Left hindlimb (tissue), 1 donor: ENCODE measurements around the gene FCHSD2.
A peak's percentile ranks its signal among the peaks of the same experiment; 100 is the strongest.
"Not testable (repeated sequence)": the region's sequence is repeated elsewhere in the genome, so short reads cannot be mapped to it uniquely, and the experiment has no call there.

Experiments used
- DNase-seq: peaks from one replicate; pipeline ENCODE4 v3.0.0-alpha.2; 2018

The FCHSD2 gene

DNA sequence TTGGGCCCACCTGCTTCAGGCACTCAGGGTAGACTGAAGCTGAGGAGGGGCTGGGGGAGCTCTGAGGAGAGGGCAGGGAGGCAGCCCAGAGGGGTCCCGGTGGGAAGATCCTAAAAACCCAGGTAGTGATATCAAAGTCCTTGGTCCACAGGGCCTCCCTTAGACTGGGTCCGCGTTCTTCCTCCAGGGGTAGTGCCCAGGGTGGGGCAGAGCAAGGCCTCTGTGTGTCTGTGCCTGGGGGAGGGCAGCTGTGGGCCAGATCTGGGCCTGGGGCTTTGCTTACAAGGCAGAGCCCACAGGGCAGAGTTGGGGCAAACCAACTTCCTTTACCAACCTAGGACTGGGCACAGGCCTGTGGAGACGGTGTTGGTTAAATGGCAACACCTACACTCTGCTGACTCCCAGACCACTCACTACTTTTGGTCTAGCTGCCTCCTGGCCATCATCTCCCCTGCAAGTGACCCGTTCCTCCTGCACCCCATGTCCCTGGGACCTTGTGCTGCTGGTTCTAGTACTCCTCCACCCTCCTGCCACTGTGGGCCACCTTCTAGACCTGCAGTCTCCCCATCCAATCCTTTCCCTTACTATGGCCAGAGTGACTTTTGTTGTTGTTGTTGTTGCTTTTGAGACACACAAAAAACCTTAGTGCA is 312.1 kb downstream of the FCHSD2 start:
- DNase-seq: no peak

DNA sequence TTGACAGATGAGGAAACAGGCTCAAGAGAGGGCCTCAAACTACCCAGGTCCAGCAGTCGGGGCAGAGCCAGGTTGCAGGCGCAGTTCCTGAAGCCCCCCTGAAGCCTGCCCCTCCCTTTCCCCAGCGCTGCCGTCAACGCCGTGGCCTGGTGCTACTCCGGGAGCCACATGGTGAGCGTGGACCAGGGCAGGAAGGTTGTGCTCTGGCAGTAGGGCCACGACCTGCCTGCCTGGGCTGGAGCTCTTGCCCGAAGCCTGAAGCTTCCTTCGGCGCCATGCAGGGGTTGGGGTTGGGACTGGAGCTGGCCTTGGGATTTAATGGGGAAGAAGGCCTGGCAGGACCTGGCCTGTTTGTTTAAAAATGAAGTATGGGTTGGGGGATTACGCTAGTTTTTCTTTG is 312.9 kb downstream of the FCHSD2 start:
- DNase-seq: no peak

GRCh38 chr11:72828692-72829101 is 313.4 kb downstream of the FCHSD2 start:
- no peak for DNase-seq

DNA sequence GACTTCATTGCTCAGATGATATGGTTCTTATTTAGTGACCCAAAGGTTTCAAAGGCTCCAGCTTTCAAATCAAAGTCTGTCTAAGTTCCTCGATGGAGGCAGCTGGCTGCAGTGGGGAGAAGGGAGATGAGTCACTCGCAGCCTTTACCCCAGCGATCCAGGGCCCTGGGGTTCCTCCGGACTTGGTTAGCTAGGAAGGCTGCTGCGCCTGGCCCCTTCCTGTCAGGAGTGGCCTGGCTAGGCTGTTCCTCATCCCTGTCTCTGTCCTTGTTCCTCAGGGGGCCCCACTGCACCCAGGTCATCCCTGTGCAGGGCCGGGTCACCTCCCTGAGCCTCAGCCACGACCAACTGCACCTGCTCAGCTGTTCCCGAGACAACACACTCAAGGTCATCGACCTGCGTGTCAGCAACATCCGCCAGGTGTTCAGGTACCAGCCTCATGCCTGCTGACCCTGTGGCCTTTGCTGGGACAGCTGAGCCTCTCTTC is 314.0 kb downstream of the FCHSD2 start:
- no peak for DNase-seq

DNA sequence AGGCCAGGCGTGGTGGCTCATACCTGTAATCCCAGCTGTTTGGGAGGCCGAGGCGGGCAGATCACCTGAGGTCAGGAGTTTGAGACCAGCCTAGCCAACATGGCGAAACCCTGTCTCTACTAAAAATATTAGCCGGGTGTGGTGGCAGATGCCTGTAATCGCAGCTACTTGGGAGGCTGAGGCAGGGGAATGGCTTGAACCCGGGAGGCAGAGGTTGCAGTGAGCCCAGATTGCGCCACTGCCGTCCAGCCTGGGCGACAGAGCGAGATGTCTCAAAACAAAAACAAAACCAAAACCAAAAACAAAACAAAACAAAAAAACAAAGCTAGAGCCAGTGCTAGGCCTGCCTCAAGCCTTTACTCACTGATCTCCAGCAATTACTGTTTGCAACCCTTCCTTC is 314.5 kb downstream of the FCHSD2 start:
- not testable (repeated sequence) for DNase-seq

DNA sequence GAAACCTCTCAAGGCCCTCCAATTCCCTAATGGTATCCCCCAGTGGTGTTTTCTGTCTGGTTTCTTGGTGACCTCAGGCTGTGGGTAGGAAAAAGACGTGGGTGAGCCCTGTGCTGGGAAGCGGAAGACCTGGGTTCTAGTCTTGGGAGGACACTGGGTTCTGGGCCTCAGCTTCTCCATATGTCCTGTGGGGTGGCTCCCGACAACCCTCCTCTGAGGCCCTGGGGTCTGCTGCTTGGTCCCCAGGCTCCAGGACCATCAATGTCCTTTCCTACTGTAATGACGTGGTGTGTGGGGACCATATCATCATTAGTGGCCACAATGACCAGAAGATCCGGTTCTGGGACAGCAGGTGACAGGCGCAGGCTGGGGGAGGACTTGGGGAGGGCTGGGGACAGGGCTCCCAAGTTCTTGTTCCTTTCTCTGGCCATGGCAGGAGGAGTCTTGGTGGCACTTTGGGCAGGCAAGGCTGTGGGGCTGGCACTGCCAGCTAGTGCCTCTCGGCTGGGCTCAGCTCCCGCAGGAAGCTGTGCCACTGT is 315.1 kb downstream of the FCHSD2 start:
- DNase-seq: no peak

- no peak for DNase-seq
These were observed 315.8 kb downstream of the FCHSD2 start for GRCh38 chr11:72826191-72826941.

DNA sequence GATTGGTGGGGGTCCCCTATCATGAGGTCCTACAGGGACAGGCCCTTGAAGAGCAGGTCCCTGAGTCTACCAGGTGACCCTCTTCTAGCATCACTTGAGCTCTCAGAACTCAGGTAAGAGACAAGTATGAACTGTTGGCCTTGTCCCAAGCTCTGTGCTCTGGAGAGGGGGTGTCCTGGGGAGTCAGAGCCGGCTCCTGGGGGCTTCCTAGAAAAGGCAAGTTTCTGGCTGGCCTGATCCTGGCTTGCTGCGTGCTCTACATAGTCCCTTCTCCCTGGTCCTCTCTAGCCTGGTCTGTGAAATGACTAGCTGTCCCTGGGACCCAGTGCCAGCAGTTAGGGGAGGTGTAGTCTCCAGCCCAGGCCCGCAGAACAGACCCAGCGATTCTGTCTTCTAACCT is 316.5 kb downstream of the FCHSD2 start:
- no peak for DNase-seq

DNA sequence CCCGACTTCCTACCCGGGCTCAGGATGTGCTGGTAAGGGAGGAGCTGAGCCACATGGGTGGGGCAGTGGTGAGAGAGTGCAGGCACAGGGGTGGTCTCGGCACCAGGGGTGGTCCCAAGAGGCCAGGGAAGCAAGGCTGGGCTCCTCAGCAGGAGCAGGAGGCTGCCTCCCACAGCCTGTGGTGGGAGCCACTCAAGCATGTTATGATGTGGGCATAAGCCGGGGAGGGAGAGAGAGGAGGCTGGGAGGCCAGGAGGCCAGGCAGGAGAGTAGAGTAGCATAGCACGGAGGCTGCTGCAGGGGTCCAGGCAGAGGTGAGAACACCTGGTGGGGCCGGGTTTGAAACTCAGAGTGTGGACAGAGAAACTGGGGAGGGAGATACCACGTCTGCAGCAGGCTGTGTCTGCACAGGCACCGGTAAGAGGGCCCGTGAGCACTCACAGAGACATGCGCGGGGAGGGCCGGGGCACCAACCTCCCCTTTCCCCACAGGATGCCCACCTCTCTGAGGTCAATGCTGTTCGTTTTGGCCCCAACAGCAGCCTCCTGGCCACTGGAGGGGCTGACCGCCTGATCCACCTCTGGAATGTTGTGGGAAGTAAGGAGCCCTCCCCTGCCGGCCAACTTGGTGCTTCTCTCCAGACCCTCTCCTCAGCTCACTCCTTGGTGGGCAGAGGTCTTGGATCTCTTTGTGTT is 317.2 kb downstream of the FCHSD2 start:
- DNase-seq: no peak

GRCh38 chr11:72824020-72824419 is 318.1 kb downstream of the FCHSD2 start:
- DNase-seq: no peak

GRCh38 chr11:72823105-72823804 is 318.9 kb downstream of the FCHSD2 start:
- DNase-seq: no peak

DNA sequence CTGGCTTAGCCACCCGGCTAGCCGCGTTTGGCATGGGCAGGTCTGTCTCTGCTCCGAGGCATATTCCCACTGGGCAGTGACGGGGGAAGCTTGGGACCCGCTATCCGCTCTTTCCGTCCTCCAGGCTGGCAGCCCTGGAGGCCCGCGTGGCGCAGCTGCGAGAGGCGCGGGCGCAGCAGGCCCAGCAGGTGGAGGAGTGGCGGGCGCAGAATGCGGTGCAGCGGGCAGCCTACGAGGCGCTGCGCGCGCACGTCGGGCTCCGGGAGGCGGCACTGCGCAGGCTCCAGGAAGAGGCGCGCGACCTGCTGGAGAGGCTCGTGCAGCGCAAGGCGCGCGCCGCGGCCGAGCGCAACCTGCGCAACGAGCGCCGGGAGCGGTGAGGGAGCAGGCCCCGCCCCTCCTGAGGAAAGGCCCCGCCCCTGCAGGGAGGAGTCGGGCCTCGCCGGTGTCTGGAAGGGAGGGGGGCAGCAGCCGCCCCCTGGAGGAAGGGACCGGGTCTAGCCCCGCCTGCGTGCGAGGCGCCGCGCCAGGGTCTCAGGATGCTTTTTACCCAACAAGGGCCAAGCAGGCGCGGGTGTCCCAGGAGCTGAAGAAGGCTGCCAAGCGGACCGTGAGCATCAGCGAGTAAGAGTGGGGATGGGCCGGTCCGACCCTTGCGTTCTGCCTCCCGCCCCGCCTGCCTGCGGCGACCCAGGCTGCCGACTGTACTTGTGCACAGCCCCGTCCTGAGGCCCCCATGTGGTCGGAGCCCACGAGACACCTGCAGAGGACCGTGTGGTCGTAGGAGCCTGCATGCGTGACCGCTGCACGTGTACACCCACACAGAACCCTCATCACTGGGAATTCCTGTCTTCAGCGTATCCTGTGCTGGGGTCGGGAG is 320.0 kb downstream of the FCHSD2 start:
- peak; percentile 93 for DNase-seq

- no peak for DNase-seq
These were observed 320.7 kb downstream of the FCHSD2 start for GRCh38 chr11:72821221-72821919.

GRCh38 chr11:72820439-72821139 is 321.5 kb downstream of the FCHSD2 start:
- DNase-seq: no peak

- no peak for DNase-seq
These were observed 323.1 kb downstream of the FCHSD2 start for GRCh38 chr11:72818971-72819370.

DNA sequence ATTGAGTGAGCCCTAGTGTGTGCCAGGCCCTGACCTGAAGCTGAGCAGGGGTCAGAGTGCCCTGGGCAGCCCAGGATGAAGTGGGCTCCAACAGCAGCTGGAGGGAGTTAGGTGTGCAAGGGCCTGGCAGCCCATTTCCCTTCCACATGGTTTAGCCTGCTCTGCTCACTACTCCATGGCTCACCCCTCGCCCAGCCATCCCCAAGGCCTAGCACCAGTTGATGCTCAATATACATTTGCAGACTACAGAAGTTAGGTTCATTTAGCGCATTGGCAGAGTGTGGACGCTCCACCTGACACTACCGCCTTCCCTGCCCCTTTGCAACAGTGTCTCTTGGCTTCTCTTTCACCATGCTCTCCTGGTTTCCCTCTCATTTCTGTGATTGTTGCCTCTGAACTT is 324.2 kb downstream of the FCHSD2 start:
- DNase-seq: no peak

- DNase-seq: no peak
These were observed 325.6 kb downstream of the FCHSD2 start for GRCh38 chr11:72816404-72816990.

GRCh38 chr11:72815110-72815618 is 327.0 kb downstream of the FCHSD2 start:
- DNase-seq: no peak

DNA sequence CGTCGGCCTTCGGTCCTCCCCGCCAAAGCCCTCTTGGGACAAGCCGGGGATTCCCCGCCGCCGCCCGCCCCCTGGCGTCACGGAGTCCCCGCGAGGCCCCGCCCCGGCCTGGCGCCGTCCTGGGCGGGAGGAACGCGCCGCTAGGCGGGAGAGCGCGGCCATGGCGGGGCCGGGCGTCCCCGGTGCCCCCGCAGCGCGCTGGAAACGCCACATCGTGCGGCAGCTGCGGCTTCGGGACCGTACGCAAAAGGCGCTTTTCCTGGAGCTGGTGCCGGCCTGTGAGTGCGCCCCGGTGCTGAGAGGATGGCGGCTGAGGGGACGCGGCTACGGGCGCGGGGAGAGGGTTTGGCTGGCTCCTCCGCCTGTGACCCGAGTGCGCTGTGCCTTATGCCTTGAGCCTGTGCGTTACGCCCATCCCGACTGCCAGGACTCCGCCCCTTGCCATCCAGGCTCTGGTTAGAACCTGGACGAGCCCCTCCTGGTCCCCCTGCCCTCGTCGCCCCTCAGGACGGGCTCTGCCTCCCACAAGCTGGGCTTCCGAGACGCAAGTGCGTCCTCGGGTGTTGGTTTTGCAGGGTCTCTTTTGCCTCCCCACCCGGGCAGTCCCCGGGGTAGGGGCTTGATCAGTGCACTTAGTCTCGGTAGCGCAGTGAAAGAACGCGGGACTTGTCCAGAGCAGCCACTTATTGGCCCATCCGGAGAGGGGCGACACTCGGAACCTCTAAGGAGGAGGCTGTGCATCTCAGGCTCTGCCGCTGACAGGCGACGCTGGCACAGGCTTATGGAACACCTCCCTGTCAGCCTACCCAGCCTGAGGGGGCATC is 327.6 kb downstream of the FCHSD2 start, which contains the start of gene ATG16L2:
Gene ATG16L2 (plus strand): TSS at position 126 of the 824 bp plus-strand sequence. CDS start 35 bp downstream, at position 161.
- peak; percentile 92 for DNase-seq
